IMR-90 (cell line): ENCODE results near the gene CNST. TPM values are rescaled to one million over a fixed set of nuclear protein-coding genes. Genes with fewer than 3 reads are reported as not detected.

Source experiments
- ATAC-seq: fragments of 200-7000 bp; cut with Tn5 transposase; 2 replicates; pipeline ENCODE4 v1.9.1; 2020; ENCODE audit warnings: low read depth, mild to moderate bottlenecking, moderate library complexity
- BruUV-seq: library from RNA; stranded (reverse); fragments of 400-500 nt; replicated peaks from 2 replicates; lab custom pipeline; 2021; lab: Mats Ljungman, UMichigan
- CTCF ChIA-PET: fragments of 300-600 bp; formaldehyde crosslinking; extraction: SDS; loops from one replicate; lab custom pipeline; 2021; ENCODE audit warnings: antibody characterized with exemption; lab: Yijun Ruan, JAX
- POLR2A ChIA-PET: fragments of 300-600 bp; sonication (Branson Sonifier 250); formaldehyde crosslinking; loops from one replicate; lab custom pipeline; 2022; ENCODE audit warnings: antibody characterized with exemption; ENCODE audit not compliant: unreplicated experiment; lab: Charles Lee
- DNase-seq: peaks from one replicate; pipeline ENCODE4 v3.0.0; 2013
- H2AFZ ChIP-seq: replicated peaks from 2 replicates; pipeline ENCODE3; 2013; ENCODE audit warnings: low read length, mild to moderate bottlenecking; ENCODE audit not compliant: poor library complexity
- H2AK5ac ChIP-seq: 2 replicates; pipeline ENCODE4 v1.6.1; 2013; ENCODE audit warnings: low read depth, low read length, inconsistent platforms
- H2AK9ac ChIP-seq: replicated peaks from 2 replicates; pipeline ENCODE3; 2013; ENCODE audit warnings: mild to moderate bottlenecking, low read depth, low read length, moderate library complexity; ENCODE audit not compliant: poor library complexity
- H2BK120ac ChIP-seq: 2 replicates; pipeline ENCODE4 v1.6.1; 2013; ENCODE audit warnings: low read depth, low read length, inconsistent platforms
- H2BK15ac ChIP-seq: 3 replicates; pipeline ENCODE4 v1.6.1; 2013; ENCODE audit warnings: low read depth, low read length, inconsistent platforms
- H2BK20ac ChIP-seq: 2 replicates; pipeline ENCODE4 v1.6.1; 2013; ENCODE audit warnings: low read depth, mild to moderate bottlenecking, inconsistent platforms, low read length, moderate library complexity
- H2BK5ac ChIP-seq: 2 replicates; pipeline ENCODE4 v1.6.1; 2013; ENCODE audit warnings: mild to moderate bottlenecking, low read depth, low read length, inconsistent platforms; ENCODE audit not compliant: poor library complexity, severe bottlenecking
- H3K14ac ChIP-seq: replicated peaks from 2 replicates; pipeline ENCODE4 v1.6.1; 2013; ENCODE audit warnings: low read depth, low read length, inconsistent platforms
- H3K18ac ChIP-seq: 2 replicates; pipeline ENCODE4 v1.6.1; 2013; ENCODE audit warnings: low read depth, low read length, control low read depth
- H3K23ac ChIP-seq: 2 replicates; pipeline ENCODE4 v1.6.1; 2013; ENCODE audit warnings: low read depth, low read length, inconsistent platforms
- H3K27ac ChIP-seq: 2 replicates; pipeline ENCODE4 v1.5.1; 2013; ENCODE audit warnings: mild to moderate bottlenecking, control low read depth, low read length; ENCODE audit not compliant: insufficient read depth
- H3K27me3 ChIP-seq: 2 replicates; pipeline ENCODE4 v1.6.1; 2013; ENCODE audit warnings: low read length; ENCODE audit not compliant: control insufficient read depth, insufficient read depth
- H3K36me3 ChIP-seq: 2 replicates; pipeline ENCODE4 v1.6.1; 2013; ENCODE audit warnings: low read length, mixed read lengths; ENCODE audit not compliant: control insufficient read depth, insufficient read depth
- H3K4ac ChIP-seq: 2 replicates; pipeline ENCODE4 v1.6.1; 2013; ENCODE audit warnings: low read depth, low read length, inconsistent platforms
- H3K4me1 ChIP-seq: 2 replicates; pipeline ENCODE4 v1.6.1; 2013; ENCODE audit warnings: low read length, mixed read lengths; ENCODE audit not compliant: control insufficient read depth, insufficient read depth
- H3K4me2 ChIP-seq: 2 replicates; pipeline ENCODE4 v1.6.1; 2013; ENCODE audit warnings: low read depth, mild to moderate bottlenecking, control low read depth, low read length, moderate library complexity
- H3K4me3 ChIP-seq: 2 replicates; pipeline ENCODE4 v1.5.1; 2013; ENCODE audit warnings: low read depth, mild to moderate bottlenecking, control low read depth, low read length, moderate library complexity; ENCODE audit not compliant: insufficient read depth
- H3K56ac ChIP-seq: 2 replicates; pipeline ENCODE4 v1.6.1; 2013; ENCODE audit warnings: low read length, inconsistent platforms; ENCODE audit not compliant: insufficient read depth; ENCODE audit errors: extremely low read depth
- H3K79me1 ChIP-seq, 2 experiments: 2 replicates each; pipeline ENCODE4 v1.6.1; 2013; ENCODE audit warnings: low read length in 2 of 2, inconsistent platforms in 1 of 2, low read depth in 1 of 2
- H3K9ac ChIP-seq: 2 replicates; pipeline ENCODE4 v1.6.1; 2013; ENCODE audit warnings: low read depth, low read length, control low read depth
- H3K9me1 ChIP-seq: 2 replicates; pipeline ENCODE4 v1.6.1; 2013; ENCODE audit warnings: low read length, inconsistent platforms; ENCODE audit not compliant: insufficient read depth
- H3K9me3 ChIP-seq: 2 replicates; pipeline ENCODE4 v1.6.1; 2013; ENCODE audit warnings: low read length; ENCODE audit not compliant: control insufficient read depth, insufficient read depth
- H4K20me1 ChIP-seq: 2 replicates; pipeline ENCODE4 v1.6.1; 2013; ENCODE audit warnings: low read length, inconsistent platforms; ENCODE audit not compliant: insufficient read depth
- H4K5ac ChIP-seq: 2 replicates; pipeline ENCODE4 v1.6.1; 2013; ENCODE audit warnings: mild to moderate bottlenecking, low read depth, low read length, control low read depth
- H4K8ac ChIP-seq, 2 experiments: 2 replicates each; pipeline ENCODE4 v1.6.1; 2013; ENCODE audit warnings: low read depth in 2 of 2, low read length in 2 of 2, control low read depth in 1 of 2, inconsistent platforms in 1 of 2
- H4K91ac ChIP-seq: 2 replicates; pipeline ENCODE4 v1.6.1; 2013; ENCODE audit warnings: low read depth, low read length, inconsistent platforms; ENCODE audit not compliant: insufficient read depth
- CHD1 ChIP-seq: IDR thresholded peaks from 2 replicates; pipeline ENCODE4 v1.6.1; 2012; ENCODE audit warnings: low read depth, low read length, improper control_type of control experiment
- ELK1 ChIP-seq: fragments of 150-350 bp; IDR thresholded peaks from 2 replicates; pipeline ENCODE4 v1.6.1; 2016; ENCODE audit warnings: low read depth, mild to moderate bottlenecking, low read length, moderate library complexity, borderline replicate concordance
- FOS ChIP-seq: fragments of 150-350 bp; IDR thresholded peaks from 2 replicates; pipeline ENCODE4 v1.6.1; 2016; ENCODE audit warnings: low read depth, low read length
- MXI1 ChIP-seq: IDR thresholded peaks from 2 replicates; pipeline ENCODE4 v1.6.1; 2012; ENCODE audit warnings: low read depth, mild to moderate bottlenecking, low read length, moderate library complexity, borderline replicate concordance
- NFE2L2 ChIP-seq: fragments of 150-350 bp; IDR thresholded peaks from 2 replicates; pipeline ENCODE4 v1.6.1; 2016; ENCODE audit warnings: low read depth, mild to moderate bottlenecking, low read length
- POLR2A ChIP-seq: IDR thresholded peaks from 2 replicates; pipeline ENCODE4 v1.6.1; 2012; ENCODE audit warnings: mild to moderate bottlenecking, low read depth, low read length
- RCOR1 ChIP-seq: IDR thresholded peaks from 2 replicates; pipeline ENCODE4 v1.6.1; 2012; ENCODE audit warnings: mild to moderate bottlenecking, low read length, improper control_type of control experiment; ENCODE audit not compliant: insufficient replicate concordance
- RFX5 ChIP-seq: IDR thresholded peaks from 2 replicates; pipeline ENCODE4 v1.8.0; 2012; ENCODE audit warnings: low read depth, mild to moderate bottlenecking, low read length, moderate library complexity
- WGBS, 2 experiments: methylation state at CpG; one replicate each; pipeline versions ENCODE4 v1.1.5 to v1.1.7; 2013; ENCODE audit warnings: missing lambda C conversion rate in 2 of 2; ENCODE audit not compliant: insufficient read length in 1 of 2; ENCODE audit errors: extremely low coverage in 2 of 2; 5-methylcytosine and 5-hydroxymethylcytosine counted together
- dilution Hi-C: fragments of 300-500 bp; cut with HindIII; formaldehyde crosslinking; loops from one replicate; pipeline ENCODE4 v1.14.3; 2018; ENCODE audit warnings: low sequenced_read_pairs; ENCODE audit not compliant: unreplicated experiment
- in situ Hi-C: fragments of 300-500 bp; cut with MboI; formaldehyde crosslinking; loops from 3 replicates; pipeline ENCODE4 v1.14.3; 2019; ENCODE audit warnings: low sequenced_read_pairs, inconsistent platforms, mixed read lengths
- intact Hi-C: fragments of 100-400 bp; cut with micrococcal nuclease; formaldehyde crosslinking; loops from 2 replicates; pipeline ENCODE4 v1.10.0; 2022
- polyA plus RNA-seq, 3 experiments: library from polyadenylated mRNA; depleted of rRNA; stranded (reverse); fragments of >200 nt; gene quantifications; 2 replicates each; pipeline ENCODE4 v1.2.3, GENCODE V29; 2012; ENCODE audit warnings: low replicate concordance in 1 of 3
- total RNA-seq: library from RNA; depleted of rRNA; stranded (reverse); fragments of >200 nt; gene quantifications from 2 replicates; pipeline ENCODE4 v1.2.3, GENCODE V29; 2012

CNST gene
- total and polyA plus RNA-seq, 2 of the 4 experiments (the other 2 are of a cell fraction), result 15.4 to 25.5 TPM

GRCh38 chr1:246708166-246708565 lies 141.9 kb downstream of the CNST start:
- H3K27me3 ChIP-seq, result no peaks in the 10 kb centered on the region
- no peak overlapping the region for H3K4ac ChIP-seq
- H3K36me3 ChIP-seq, result no peaks in the 10 kb centered on the region
- no peak overlapping the region for H3K56ac ChIP-seq
- H3K4me2 ChIP-seq, result no peak overlapping the region
- H2BK15ac ChIP-seq, result no peak overlapping the region
- BruUV-seq, result no TSS peak
- TF ChIP-seq CHD1 (no peak), NFE2L2 (no peak), POLR2A (no peak), ELK1 (no peak), RCOR1 (no peak), FOS (no peak), MXI1 (no peak), RFX5 (no peak)
- no peak for DNase-seq
- H3K9me3 ChIP-seq, result peaks cover 6% of the 10 kb centered on the region
- H4K20me1 ChIP-seq, result no peaks in the 10 kb centered on the region
- no peaks in the 10 kb centered on the region for H3K79me1 ChIP-seq
- no peak overlapping the region for H3K18ac ChIP-seq
- no peak overlapping the region for H3K27ac ChIP-seq
- no peak overlapping the region for H4K5ac ChIP-seq
- 100% methylated on average over 1 of the region's 6 CpGs; no CpG with 5 or more reads in 1 of the 2 experiments for WGBS, 2 experiments
- H4K8ac ChIP-seq, result no peak overlapping the region
- no peak overlapping the region for H2AK9ac ChIP-seq
- H2BK20ac ChIP-seq, result no peak overlapping the region
- no peak for ATAC-seq
- H2BK120ac ChIP-seq, result no peak overlapping the region
- no peak overlapping the region for H3K14ac ChIP-seq
- H3K4me1 ChIP-seq, result peaks cover 5% of the 10 kb centered on the region
- H2AFZ ChIP-seq, result no peak overlapping the region
- ChIA-PET POLR2A (no interaction called here), CTCF (no interaction called here)
- H2AK5ac ChIP-seq, result no peak overlapping the region
- no peak overlapping the region for H2BK5ac ChIP-seq
- H3K9ac ChIP-seq, result no peak overlapping the region
- in situ Hi-C loops (no loop called here), intact Hi-C loops (no loop called here), dilution Hi-C loops (no loop called here)
- H4K91ac ChIP-seq, result no peak overlapping the region
- no peaks in the 10 kb centered on the region; the same call in 1 of the 2 replicates for H3K9me1 ChIP-seq
- no peak overlapping the region for H3K4me3 ChIP-seq
- H3K23ac ChIP-seq, result no peak overlapping the region
